ENCODE measurements around the gene H3-3A.

The H3-3A gene

GRCh38 chr1:226062558-226063223, at the start of gene H3-3A:
Gene H3-3A (plus strand): TSS chr1:226062716. CDS start chr1:226064352, 1,636 bp downstream.
- DNase-seq (ENCODE audit: low spot score) = peak; percentile 95

DNA sequence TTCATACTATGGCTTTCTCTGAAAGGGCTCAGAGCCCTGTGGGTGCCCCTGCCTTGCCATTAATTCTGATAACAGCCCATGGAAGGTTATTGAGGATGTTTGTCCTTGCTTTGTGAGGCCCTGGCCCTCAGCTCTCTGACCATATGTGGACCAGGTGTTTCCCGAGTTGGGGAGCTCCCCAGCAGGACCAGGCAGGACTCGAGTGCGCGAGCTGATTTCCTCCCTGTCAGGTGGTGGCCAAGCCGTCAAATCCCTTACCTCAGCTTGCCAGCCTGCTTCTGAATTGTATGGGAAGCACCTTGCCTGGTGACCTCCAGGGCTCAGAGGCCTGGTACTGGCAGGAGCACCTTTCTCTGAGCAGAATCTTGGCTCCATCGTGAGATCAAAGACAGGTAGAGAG, 45.4 kb upstream of the H3-3A start:
- no peak for DNase-seq (ENCODE audit: low spot score)

DNA sequence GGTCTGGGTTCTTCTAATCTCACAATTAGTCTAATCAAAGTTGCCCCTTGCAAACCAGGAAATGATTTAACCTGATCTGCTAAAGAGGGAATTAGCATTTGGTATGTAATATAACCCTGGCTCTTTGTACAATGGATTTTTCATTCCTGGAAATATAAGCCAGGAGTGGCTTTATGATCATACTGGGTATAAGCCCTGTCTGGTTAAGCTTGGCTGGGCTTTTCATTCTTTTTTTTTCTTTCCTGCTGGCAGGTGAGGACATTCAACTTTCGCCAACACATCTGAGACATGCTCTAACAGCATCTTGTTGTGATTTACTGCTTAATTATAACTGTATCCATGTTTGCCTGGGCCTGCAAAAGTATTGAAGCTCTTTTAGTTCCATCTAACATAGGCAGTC, 42.9 kb upstream of the H3-3A start:
- no peak for DNase-seq (ENCODE audit: low spot score)

GRCh38 chr1:226021401-226021800, 41.1 kb upstream of the H3-3A start:
- no peak for DNase-seq (ENCODE audit: low spot score)

DNA sequence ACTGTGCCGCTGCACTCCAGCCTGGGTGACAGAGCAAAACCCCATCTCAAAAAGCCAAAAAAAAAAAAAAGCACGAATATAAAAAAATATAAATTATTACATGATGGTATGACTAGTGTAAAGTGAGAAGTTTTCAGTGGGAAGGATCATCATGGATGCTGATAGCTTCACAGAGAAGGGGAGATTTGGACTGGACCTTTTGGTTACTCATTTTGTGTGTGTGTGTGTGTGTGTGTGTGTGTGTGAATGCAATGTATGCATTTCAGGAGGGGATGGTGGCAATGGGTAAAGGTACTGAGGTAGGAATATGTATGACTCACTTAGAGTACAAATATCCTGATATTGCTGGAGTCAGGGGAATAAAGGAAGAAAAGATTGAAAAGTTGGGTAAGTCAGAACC, 40.7 kb upstream of the H3-3A start:
- DNase-seq (ENCODE audit: low spot score) = no peak

DNA sequence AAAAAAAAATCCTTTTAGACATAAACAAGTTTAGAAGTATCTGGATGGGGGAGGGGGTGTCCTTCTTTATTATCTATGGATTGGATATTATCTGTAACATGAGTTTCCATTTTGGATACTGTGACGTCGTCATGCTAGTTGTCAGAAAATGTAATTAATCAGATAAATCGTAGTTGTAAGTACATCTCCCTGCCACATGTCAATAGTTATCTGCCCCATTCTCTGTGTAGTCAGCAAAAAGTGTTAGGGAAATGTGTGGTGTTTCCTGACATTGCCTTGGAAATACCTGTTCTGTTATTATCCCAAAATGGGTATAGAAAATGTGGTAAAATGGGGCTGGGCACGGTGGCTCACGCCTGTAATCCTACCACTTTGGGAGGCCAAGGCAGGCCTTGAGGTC, 38.8 kb upstream of the H3-3A start:
- no peak for DNase-seq (ENCODE audit: low spot score)

DNA sequence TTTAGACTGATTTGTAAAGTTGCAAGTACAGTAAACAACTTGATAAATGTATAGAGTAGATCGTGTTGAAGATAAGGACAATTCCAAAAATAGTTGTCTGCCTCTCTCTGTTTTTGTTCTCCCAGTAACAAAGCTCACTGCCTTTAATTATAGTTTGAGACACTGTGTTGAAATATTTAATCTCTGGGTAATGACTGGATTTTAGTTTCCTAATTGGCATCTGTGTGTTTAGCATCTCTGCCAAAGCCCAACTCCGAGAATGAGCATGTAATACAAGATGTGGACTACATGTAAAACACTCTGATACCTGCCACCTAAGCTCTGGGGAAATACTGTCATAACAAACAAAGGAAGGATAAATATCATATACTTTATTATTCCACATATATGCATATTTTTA, 35.7 kb upstream of the H3-3A start:
- no peak for DNase-seq (ENCODE audit: low spot score)

GRCh38 chr1:226027538-226028217, 34.8 kb upstream of the H3-3A start:
- no peak for DNase-seq (ENCODE audit: low spot score)

DNA sequence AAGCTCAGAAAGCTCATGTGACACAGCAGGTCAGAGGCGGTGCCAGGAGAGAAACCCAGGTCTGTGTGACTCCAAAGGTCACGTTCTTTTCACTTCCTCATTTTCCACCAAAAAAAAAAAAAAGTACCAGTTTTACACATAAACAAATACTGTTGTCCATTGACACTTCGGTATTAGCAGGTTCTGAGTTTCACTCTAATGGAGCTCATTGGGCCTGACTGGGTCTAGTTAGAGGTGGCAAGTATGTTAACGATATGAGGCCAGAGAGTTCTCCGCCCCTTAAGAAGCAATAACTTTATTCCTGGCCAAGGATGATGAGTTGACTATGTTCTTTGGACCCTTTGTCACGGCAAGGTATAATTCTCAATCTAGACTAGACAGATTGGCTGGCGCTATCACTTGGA, 33.4 kb upstream of the H3-3A start:
- no peak for DNase-seq (ENCODE audit: low spot score)

DNA sequence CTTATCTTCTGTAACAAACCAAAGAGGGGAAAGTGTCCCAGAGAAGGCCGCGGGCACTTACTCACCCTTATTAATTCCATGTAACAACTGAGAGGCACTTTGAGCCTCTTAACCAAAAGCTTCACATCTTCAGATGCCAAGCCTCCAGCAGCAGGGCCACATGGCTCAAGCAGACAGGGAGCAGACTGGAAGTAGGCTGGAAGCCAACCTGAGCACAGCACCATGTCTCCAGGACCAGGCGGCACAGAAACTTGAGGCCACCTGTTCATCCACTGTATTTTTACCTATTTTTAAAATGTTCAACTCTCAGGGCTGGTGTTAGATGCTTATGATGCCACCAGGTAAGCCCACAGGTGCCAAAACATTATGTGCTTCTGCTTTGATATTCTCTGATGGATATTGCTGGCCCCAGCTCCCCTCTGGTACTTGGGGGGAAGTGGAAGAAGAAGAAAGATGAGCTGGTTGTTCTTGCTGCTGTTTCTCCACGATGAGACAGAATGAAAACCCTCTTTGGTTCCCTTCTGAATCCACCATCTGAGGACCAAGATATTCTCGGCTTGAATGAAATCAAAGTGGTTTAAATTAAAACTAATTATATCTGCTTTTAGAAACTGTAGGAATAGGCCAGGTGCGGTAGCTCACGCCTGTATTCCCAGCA, 32.8 kb upstream of the H3-3A start:
- no peak for DNase-seq (ENCODE audit: low spot score)

DNA sequence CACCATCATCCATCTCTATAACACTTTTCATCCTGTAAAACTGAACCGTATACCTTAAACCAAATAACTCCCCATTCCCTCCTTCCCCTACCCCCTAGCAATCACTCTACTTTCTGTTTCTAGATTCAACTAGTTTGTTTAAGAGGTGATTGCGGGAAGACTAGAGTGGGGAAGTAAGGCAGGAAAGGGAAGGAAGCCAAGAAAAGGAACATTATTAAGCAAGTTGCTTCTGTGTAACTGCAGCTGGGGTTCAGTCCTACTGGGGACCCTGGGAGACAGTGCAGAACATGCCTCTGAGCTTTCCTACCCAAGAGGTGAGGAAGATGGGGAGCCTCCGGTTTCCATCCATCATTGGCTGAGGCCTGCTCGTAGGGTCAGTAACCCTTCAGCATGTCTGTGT, 28.9 kb upstream of the H3-3A start:
- DNase-seq (ENCODE audit: low spot score) = no peak

DNA sequence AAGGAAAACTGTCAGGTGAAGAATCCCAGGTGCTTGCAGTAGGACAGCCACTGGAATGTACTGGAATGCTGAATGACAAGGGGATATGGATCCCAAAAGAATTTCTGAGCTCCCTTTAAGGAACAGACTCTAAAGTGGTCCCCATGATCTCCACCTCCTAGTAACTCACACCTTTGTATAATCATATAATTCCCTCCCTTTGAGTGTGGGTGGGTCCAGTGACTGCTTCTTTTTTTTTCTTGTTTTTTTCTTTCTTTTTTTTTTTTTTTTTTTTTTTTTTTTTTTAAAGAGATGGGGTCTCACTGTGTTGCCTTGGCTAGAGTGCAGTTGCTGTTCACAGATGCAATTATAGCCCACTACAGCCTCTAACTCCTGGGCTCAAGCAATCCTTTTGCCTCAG, 28.5 kb upstream of the H3-3A start:
- no peak for DNase-seq (ENCODE audit: low spot score)

GRCh38 chr1:226034482-226034881, 28.0 kb upstream of the H3-3A start:
- peak; percentile 37 for DNase-seq (ENCODE audit: low spot score)

DNA sequence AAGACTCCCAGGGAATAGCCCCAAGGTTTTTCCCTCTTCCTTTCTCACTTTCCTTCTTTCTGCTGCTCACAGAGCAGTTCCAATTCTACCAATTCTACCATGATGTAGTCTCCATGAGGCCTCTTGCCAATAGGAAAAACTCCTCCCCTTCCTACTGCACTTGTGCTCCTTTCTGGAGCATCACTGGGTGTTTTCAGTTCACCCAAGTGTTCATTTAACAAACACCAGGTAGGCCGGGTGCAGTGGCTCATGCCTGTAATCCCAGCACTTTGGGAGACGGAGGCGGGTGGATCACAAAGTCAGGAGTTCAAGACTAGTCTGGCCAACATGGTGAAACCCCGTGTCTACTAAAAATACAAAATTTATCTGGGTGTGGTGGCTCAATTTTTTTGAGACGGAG, 26.6 kb upstream of the H3-3A start:
- no peak for DNase-seq (ENCODE audit: low spot score)

- DNase-seq (ENCODE audit: low spot score) = no peak
These were observed 23.9 kb upstream of the H3-3A start for GRCh38 chr1:226038661-226039060.

DNA sequence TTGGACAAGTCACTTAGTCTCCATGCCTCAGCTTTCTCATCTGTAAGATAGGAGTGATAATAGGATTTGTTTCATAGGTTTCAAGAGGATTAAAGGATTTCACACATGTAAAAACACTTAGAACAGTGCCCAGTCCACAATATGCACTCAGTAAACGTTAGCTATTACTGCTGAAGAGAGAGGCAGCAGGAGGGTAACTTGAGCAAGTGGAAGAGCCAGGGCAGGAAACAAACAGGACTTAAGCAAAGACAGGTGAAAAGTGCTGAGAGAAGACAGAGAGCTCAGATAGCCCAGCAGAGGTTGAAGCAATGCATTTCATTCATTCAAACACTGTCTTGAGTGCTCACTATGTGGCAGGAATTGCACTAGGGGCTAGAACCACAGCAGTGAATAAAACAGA, 21.1 kb upstream of the H3-3A start:
- no peak for DNase-seq (ENCODE audit: low spot score)

GRCh38 chr1:226044514-226045101, 17.9 kb upstream of the H3-3A start:
- DNase-seq (ENCODE audit: low spot score) = no peak

GRCh38 chr1:226046240-226046639, 16.3 kb upstream of the H3-3A start:
- DNase-seq (ENCODE audit: low spot score) = no peak

GRCh38 chr1:226047495-226047894, 15.0 kb upstream of the H3-3A start:
- no peak for DNase-seq (ENCODE audit: low spot score)

DNA sequence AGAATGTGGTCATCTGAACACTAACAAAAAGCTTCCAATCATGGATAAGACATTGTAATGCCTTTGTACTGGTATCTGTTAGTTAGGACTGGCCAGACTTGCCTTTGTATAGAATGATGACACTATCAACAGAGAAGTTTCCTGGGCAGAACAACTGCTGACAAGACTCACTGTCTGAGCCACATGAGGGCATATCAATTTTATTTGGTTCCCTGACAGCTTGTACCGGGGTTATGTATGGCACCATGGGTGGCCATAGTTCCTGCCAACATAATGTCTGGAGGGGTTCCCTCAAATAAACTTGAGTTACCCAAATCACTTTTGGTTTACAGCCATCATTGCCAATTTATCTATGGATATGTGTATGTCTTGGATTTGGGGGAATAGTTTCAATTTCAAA, 13.6 kb upstream of the H3-3A start:
- DNase-seq (ENCODE audit: low spot score) = no peak

DNA sequence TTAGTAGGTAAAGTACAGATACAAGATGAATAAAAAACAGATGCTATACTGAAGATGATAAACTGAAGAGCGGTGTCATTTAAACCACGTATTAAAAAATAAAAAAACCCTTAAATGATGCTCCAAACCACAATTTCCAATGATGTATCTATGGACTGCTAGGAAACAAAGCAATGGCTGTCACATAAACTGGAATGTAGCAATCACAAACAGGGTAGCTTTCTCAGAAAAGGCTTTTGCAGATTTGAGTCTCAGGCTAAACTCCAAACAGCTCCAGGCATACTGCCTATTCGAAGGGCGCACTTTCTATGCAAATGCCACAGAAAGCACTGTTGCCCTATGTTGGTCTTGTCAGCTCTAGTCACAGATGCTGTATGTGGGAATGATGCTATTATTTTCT, 12.4 kb upstream of the H3-3A start:
- no peak for DNase-seq (ENCODE audit: low spot score)

GRCh38 chr1:226051365-226051764, 11.2 kb upstream of the H3-3A start:
- DNase-seq (ENCODE audit: low spot score) = no peak

- no peak for DNase-seq (ENCODE audit: low spot score)
These were observed 10.5 kb upstream of the H3-3A start for GRCh38 chr1:226052061-226052460.

Data from hepatic stellate cell (primary cell).